Lung (tissue), 12 donors: ENCODE measurements around the gene ALDH4A1. TPM values are rescaled to one million over a fixed set of nuclear protein-coding genes. Genes with fewer than 3 reads are reported as not detected.

Experiments
- ATAC-seq: fragments of 200-7000 bp; cut with Tn5 transposase; one replicate; pipeline ENCODE4 v1.9.1; 2020; ENCODE audit warnings: moderate number of reproducible peaks; ENCODE audit not compliant: insufficient read depth, low FRiP score
- DNase-seq, 3 donors: peaks; one replicate each; pipeline ENCODE4 v3.0.0-alpha.2; 2013 to 2017
- H3K27ac ChIP-seq, 2 donors: one replicate each; pipeline ENCODE4 v1.5.1; 2013; ENCODE audit warnings: mild to moderate bottlenecking in 2 of 2, moderate library complexity in 2 of 2, control low read depth in 1 of 2, inconsistent platforms in 1 of 2, low read depth in 1 of 2, low read length in 1 of 2
- H3K27me3 ChIP-seq, 3 donors: one replicate each; pipeline ENCODE4 v1.5.1; 2013; ENCODE audit warnings: low read length in 2 of 3; ENCODE audit not compliant: control insufficient read depth in 3 of 3, insufficient read depth in 3 of 3
- H3K36me3 ChIP-seq, 4 donors: one replicate each; pipeline ENCODE4 v1.5.1; 2013; ENCODE audit warnings: low read length in 4 of 4, mild to moderate bottlenecking in 1 of 4, moderate library complexity in 1 of 4; ENCODE audit not compliant: control insufficient read depth in 4 of 4, insufficient read depth in 4 of 4
- H3K4me1 ChIP-seq, 5 donors: one replicate each; pipeline ENCODE4 v1.5.1; 2013; ENCODE audit warnings: low read length in 5 of 5, mild to moderate bottlenecking in 2 of 5, moderate library complexity in 1 of 5; ENCODE audit not compliant: control insufficient read depth in 5 of 5, insufficient read depth in 5 of 5
- H3K4me3 ChIP-seq: one replicate; pipeline ENCODE4 v1.5.1; 2013; ENCODE audit warnings: mild to moderate bottlenecking, control low read depth, moderate library complexity
- H3K9ac ChIP-seq, 2 donors: one replicate each; pipeline ENCODE4 v1.5.1; 2013; ENCODE audit warnings: low read length in 2 of 2, control low read depth in 1 of 2; ENCODE audit not compliant: insufficient read depth in 1 of 2
- H3K9me3 ChIP-seq, 4 donors: one replicate each; pipeline ENCODE4 v1.5.1; 2013; ENCODE audit warnings: low read length in 3 of 4, mild to moderate bottlenecking in 1 of 4, moderate library complexity in 1 of 4; ENCODE audit not compliant: control insufficient read depth in 4 of 4, insufficient read depth in 3 of 4
- WGBS, 2 donors: extraction: QIAGEN DNeasy Blood & Tissue Kit; methylation state at CpG; one replicate each; pipeline ENCODE4 v1.1.7; 2013; 5-methylcytosine and 5-hydroxymethylcytosine counted together
- polyA plus RNA-seq, 2 donors: library from polyadenylated mRNA; stranded (reverse); fragments of 200-250 nt; gene quantifications; one replicate each; pipeline ENCODE4 v1.2.1, GENCODE V29; 2013
- total RNA-seq, 2 donors: library from RNA; depleted of rRNA in 1 of 2; stranded (reverse); fragments of >200 nt in 1 of 2; gene quantifications; one replicate each; pipeline ENCODE4 v1.2.1, GENCODE V29; 2014 to 2021
- TF ChIP-seq, protein P1 (sequence below): IDR thresholded peaks from 2 replicates; pipeline ENCODE4 v1.5.1; 2012; ENCODE audit warnings: mild to moderate bottlenecking; ENCODE audit errors: control extremely low read depth, extremely low read depth
- donor health status: control.
- donor health status: control.
- donor health status: Bipolar disorder and iron deficiency.
- donor health status: healthy.
- donor health status: DM: yes; HTN: yes; CAD: no.

ALDH4A1 gene
- total and polyA plus RNA-seq, 4 donors, result 6.4 to 16.3 (median 11.2) TPM

DNA sequence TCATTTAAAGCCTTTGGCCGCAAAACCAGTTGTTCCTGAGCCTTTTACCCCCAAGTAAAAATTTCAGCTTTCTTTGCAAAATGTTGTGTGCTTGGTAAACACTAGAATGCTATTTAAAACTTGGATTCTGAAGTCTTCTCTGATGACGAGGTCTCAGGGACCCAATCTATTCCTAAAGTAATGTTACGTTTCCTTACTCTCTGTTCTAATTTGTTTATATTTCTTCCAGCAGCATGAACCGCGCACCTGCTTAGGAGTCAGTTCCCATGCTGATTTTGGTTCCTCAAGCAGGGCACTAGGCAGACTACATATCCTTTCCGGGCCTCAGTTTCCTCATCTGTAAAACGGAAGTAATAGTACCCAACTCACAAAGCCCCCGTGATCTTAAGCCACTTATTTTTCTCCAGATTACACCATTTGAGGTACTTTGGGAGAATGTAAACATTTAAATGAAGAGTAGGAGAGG, 969 bp upstream of the ALDH4A1 start:
- no peak overlapping the region for H3K4me3 ChIP-seq
- H3K27me3 ChIP-seq, result no peaks in the 10 kb centered on the region
- peaks cover 1 to 37% (median 10%) of the 10 kb centered on the region in 5 donors for H3K4me1 ChIP-seq
- H3K27ac ChIP-seq, result peak overlapping the region; percentile 93 to 94
- no peaks in the 10 kb centered on the region for H3K9me3 ChIP-seq
- peak overlapping the region; percentile 41 to 95 for H3K9ac ChIP-seq
- WGBS, 2 donors, result 23 to 33% methylated on average over 8 of the region's 8 CpGs
- no peak for DNase-seq
- TF ChIP-seq, protein P1, sequence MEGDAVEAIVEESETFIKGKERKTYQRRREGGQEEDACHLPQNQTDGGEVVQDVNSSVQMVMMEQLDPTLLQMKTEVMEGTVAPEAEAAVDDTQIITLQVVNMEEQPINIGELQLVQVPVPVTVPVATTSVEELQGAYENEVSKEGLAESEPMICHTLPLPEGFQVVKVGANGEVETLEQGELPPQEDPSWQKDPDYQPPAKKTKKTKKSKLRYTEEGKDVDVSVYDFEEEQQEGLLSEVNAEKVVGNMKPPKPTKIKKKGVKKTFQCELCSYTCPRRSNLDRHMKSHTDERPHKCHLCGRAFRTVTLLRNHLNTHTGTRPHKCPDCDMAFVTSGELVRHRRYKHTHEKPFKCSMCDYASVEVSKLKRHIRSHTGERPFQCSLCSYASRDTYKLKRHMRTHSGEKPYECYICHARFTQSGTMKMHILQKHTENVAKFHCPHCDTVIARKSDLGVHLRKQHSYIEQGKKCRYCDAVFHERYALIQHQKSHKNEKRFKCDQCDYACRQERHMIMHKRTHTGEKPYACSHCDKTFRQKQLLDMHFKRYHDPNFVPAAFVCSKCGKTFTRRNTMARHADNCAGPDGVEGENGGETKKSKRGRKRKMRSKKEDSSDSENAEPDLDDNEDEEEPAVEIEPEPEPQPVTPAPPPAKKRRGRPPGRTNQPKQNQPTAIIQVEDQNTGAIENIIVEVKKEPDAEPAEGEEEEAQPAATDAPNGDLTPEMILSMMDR, result no peak
- peaks cover 0 to 5% (median under 1%) of the 10 kb centered on the region in 4 donors for H3K36me3 ChIP-seq
- ATAC-seq, result no peak

DNA sequence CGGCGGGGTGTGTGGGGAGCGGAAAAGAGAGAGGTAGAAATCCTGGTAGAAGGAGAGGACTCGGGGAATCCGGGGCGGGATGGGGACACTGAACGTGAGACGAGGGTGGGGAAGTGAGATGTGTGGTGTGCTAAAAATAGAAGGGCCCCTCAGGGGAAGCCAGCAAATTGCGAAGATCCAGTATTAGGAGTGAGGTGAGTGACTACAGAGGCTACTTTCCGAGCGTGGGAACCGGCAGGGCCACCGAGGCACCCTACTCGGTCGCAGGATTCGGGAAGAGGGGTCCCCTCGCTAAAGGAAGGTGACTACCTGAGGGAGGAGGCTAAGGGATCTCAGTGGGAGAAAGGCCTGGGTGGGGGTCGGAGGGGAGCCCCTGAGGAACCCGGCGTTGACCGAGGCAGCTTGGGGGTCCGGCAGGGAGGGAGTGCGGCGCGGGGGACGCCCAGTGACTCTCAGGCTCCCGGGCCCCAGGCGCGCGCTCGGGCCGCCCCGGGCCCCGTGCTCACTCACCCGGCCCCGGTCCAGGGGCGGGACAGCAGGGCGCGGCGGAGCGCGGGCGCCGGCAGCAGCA, 318 bp downstream of the ALDH4A1 start:
- Histone ChIP-seq H3K4me3 (peak overlapping the region; percentile 77), H3K27ac (peak overlapping the region; percentile 91 to 95), H3K36me3 (peaks cover 0 to 5% (median 2%) of the 10 kb centered on the region in 4 donors), H3K9me3 (no peaks in the 10 kb centered on the region), H3K27me3 (no peaks in the 10 kb centered on the region), H3K4me1 (peaks cover 1 to 25% (median 5%) of the 10 kb centered on the region in 5 donors), H3K9ac (peak overlapping the region; percentile 62 to 82)
- 1% methylated on average over 38 to 44 of the region's 44 CpGs for WGBS, 2 donors
- ATAC-seq (no peak), DNase-seq (peak; percentile 31 to 44 (median 44))
- TF ChIP-seq, protein P1, result no peak

DNA sequence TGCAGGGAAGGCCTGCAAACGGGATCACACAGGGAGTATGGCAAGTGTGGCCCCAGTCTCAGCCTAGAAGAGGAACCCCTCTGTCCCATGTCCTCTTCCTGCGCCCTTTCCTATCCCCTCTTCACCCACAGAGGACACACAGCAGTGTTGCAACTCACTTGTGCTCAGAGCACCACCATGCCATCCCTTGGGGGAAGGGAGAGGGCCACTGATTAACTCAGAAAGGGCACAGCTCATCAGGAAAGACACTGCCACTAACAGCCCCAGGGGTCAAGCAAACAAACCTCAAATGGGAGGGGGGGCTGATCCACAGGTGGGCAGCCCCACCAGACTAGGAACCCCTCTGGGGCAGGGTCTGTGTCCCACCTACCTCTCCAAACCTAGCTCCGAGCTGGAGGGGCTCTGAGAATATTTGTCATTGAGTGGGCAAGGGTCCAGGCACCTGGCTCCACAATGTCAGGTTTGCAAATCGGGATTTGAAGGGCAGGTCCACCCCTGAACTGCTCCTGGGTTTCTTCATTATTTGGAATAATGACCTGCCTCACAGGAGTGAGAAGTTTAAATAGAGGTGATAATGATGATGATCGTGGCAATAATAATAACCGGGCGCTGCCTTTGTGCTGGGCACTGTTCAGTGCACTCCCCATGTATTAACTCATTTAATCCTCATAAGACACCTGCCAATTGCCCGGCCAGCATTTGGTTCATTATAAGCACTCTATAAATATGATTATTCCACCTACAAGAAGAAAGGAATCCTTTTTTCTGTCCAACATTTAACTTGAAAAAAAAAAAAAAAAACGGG, 1.0 kb downstream of the ALDH4A1 start:
- Histone ChIP-seq H3K9me3 (no peaks in the 10 kb centered on the region), H3K27ac (no peak overlapping the region), H3K9ac (peak overlapping the region in 1 of 2 donors; percentile 82), H3K27me3 (no peaks in the 10 kb centered on the region), H3K4me3 (no peak overlapping the region), H3K36me3 (peaks cover 0 to 4% (median 2%) of the 10 kb centered on the region in 4 donors), H3K4me1 (peaks cover 1 to 24% (median 5%) of the 10 kb centered on the region in 5 donors)
- TF ChIP-seq, protein P1, result no peak
- WGBS, 2 donors, result 43 to 49% methylated on average over 9 of the region's 9 CpGs
- no peak for ATAC-seq
- DNase-seq, result no peak
